HEK293 (cell line): Measurements from ENCODE around the gene HIGD1A.

Experiments
- CTCF ChIA-PET: fragments of 350-600 bp; formaldehyde crosslinking; extraction: SDS; loops from one replicate; lab custom pipeline; 2021; ENCODE audit warnings: antibody characterized with exemption; lab: Yijun Ruan, JAX
- POLR2A ChIA-PET: fragments of 300-600 bp; formaldehyde crosslinking; extraction: SDS; loops from one replicate; lab custom pipeline; 2020; ENCODE audit warnings: antibody characterized with exemption, inconsistent platforms; lab: Yijun Ruan, JAX
- H3K27ac ChIP-seq: fragments of 200-500 bp; sonication (Bioruptor generic); 2 replicates; pipeline ENCODE4 v1.5.1; 2014; ENCODE audit warnings: low read depth, low read length, control low read depth, inconsistent platforms; ENCODE audit errors: extremely low read depth
- H3K36me3 ChIP-seq, 2 experiments: fragments of 200-500 bp in 1 of 2; sonication (Bioruptor generic) in 1 of 2; 1 replicate in 1 of 2; 2 replicates in 1 of 2; pipeline ENCODE4 v1.5.1; 2014 to 2017; ENCODE audit warnings: inconsistent platforms in 2 of 2, low read length in 2 of 2; ENCODE audit not compliant: control insufficient read depth in 2 of 2, insufficient read depth in 1 of 2
- H3K4me1 ChIP-seq: fragments of 200-500 bp; sonication (Bioruptor generic); 2 replicates; pipeline ENCODE4 v1.5.1; 2014; ENCODE audit warnings: mild to moderate bottlenecking, low read length, inconsistent platforms; ENCODE audit not compliant: control insufficient read depth, insufficient read depth
- H3K4me3 ChIP-seq: 2 replicates; pipeline ENCODE4 v1.5.1; 2011; ENCODE audit warnings: low read depth, mild to moderate bottlenecking, control low read depth, low read length, moderate library complexity
- H3K9me3 ChIP-seq: fragments of 200-500 bp; sonication (Bioruptor generic); 2 replicates; pipeline ENCODE4 v1.5.1; 2014; ENCODE audit warnings: low read depth, low read length, inconsistent platforms; ENCODE audit not compliant: control insufficient read depth, insufficient read depth
- SALL2 ChIP-seq: fragments of 450-650 bp; formaldehyde crosslinking; IDR thresholded peaks from 2 replicates; pipeline ENCODE4 v1.5.0; 2017; ENCODE audit warnings: missing biosample characterization, mild to moderate bottlenecking, missing genetic modification characterization, borderline replicate concordance
- SCRT2 ChIP-seq: fragments of 450-650 bp; formaldehyde crosslinking; IDR thresholded peaks from 2 replicates; pipeline ENCODE4 v1.5.1; 2016; ENCODE audit warnings: missing biosample characterization, missing genetic modification characterization
- SP3 ChIP-seq: fragments of 450-650 bp; formaldehyde crosslinking; IDR thresholded peaks from 2 replicates; pipeline ENCODE4 v1.5.1; 2016; ENCODE audit warnings: missing biosample characterization, missing genetic modification characterization
- ZNF2 ChIP-seq: fragments of 450-650 bp; formaldehyde crosslinking; IDR thresholded peaks from 2 replicates; pipeline ENCODE4 v1.5.1; 2016; ENCODE audit warnings: missing biosample characterization, missing genetic modification characterization
- ZNF341 ChIP-seq: fragments of 450-650 bp; formaldehyde crosslinking; IDR thresholded peaks from 2 replicates; pipeline ENCODE4; 2016; ENCODE audit warnings: low read depth, missing biosample characterization, missing genetic modification characterization
- ZNF654 ChIP-seq: fragments of 450-650 bp; formaldehyde crosslinking; IDR thresholded peaks from 2 replicates; pipeline ENCODE4 v1.5.1; 2016; ENCODE audit warnings: low read depth, missing biosample characterization, missing genetic modification characterization
- ZNF677 ChIP-seq: fragments of 450-650 bp; IDR thresholded peaks from 2 replicates; pipeline ENCODE4 v1.5.0; 2018; ENCODE audit warnings: missing biosample characterization, mild to moderate bottlenecking, missing genetic modification characterization, moderate library complexity
- ZNF843 ChIP-seq: fragments of 450-650 bp; formaldehyde crosslinking; IDR thresholded peaks from 2 replicates; pipeline ENCODE4 v1.5.1; 2016; ENCODE audit warnings: missing biosample characterization, missing genetic modification characterization
- TF ChIP-seq, protein P1 (sequence below): fragments of 450-650 bp; formaldehyde crosslinking; IDR thresholded peaks from 2 replicates; pipeline ENCODE4 v1.5.1; 2017; ENCODE audit warnings: missing biosample characterization, missing genetic modification characterization
- TF ChIP-seq, protein P2 (sequence below): fragments of 450-650 bp; formaldehyde crosslinking; IDR thresholded peaks from 2 replicates; pipeline ENCODE4 v1.5.1; 2016; ENCODE audit warnings: missing biosample characterization, missing genetic modification characterization
- TF ChIP-seq, protein P3 (sequence below): fragments of 450-650 bp; formaldehyde crosslinking; IDR thresholded peaks from 2 replicates; pipeline ENCODE4 v1.5.1; 2016; ENCODE audit warnings: missing biosample characterization, missing genetic modification characterization
- TF ChIP-seq, protein P4 (sequence below): fragments of 450-650 bp; formaldehyde crosslinking; IDR thresholded peaks from 2 replicates; pipeline ENCODE4 v1.5.1; 2017; ENCODE audit warnings: missing biosample characterization, missing genetic modification characterization

HIGD1A gene

DNA sequence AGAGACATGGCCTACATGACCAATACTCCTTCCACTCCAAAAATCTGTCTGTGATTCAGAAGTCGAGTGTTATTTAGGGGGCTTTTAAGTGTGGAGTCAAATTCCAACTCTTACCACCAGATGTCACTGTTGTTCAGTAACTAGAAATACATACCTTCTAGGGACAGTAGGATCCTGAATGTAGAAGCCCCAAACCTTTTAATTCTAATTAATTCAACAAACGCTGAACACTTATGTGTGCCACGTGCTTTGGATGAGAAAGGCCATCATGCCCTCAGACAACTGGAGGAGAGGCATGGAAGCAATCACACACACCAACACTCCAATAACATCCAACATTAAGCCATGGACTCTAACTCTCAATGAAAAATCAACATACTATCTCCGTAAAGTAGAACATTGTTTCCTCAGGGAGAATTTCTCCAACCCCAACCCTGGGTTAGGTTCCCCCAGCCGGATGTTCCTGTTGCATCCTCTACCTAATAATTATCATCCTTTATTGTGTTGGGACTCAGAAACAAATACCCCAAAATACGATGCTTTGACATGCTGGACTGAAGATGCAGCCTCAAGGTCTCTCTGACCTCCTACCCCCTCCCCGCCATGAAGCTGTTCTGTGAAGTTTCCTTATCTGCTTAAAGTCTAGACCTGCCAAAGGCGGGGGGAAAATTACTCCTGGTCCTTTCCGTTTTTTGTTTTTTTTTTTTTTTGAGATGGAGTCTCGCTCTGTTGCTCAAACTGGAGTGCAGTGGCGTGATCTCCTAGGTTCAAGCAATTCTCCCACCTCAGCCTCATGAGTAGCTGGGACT lies 23.2 kb downstream of the HIGD1A start:
- H3K27ac ChIP-seq: no peak overlapping the region
- CTCF ChIA-PET: interaction anchor here (0.6 to 4.7 kb wide), 8 partner anchors 9 to 376 kb away, joined by 3 to 48 read pairs (median 4); no protein-coding TSS in a partner anchor
- TF ChIP-seq, protein P1, sequence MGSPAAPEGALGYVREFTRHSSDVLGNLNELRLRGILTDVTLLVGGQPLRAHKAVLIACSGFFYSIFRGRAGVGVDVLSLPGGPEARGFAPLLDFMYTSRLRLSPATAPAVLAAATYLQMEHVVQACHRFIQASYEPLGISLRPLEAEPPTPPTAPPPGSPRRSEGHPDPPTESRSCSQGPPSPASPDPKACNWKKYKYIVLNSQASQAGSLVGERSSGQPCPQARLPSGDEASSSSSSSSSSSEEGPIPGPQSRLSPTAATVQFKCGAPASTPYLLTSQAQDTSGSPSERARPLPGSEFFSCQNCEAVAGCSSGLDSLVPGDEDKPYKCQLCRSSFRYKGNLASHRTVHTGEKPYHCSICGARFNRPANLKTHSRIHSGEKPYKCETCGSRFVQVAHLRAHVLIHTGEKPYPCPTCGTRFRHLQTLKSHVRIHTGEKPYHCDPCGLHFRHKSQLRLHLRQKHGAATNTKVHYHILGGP (tag by site-specific recombination): 0 out of 2 replicates have a peak, but pooled peaks have one; percentile 21
- TF ChIP-seq, protein P2, sequence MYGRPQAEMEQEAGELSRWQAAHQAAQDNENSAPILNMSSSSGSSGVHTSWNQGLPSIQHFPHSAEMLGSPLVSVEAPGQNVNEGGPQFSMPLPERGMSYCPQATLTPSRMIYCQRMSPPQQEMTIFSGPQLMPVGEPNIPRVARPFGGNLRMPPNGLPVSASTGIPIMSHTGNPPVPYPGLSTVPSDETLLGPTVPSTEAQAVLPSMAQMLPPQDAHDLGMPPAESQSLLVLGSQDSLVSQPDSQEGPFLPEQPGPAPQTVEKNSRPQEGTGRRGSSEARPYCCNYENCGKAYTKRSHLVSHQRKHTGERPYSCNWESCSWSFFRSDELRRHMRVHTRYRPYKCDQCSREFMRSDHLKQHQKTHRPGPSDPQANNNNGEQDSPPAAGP (tag by site-specific recombination): no peak
- TF ChIP-seq, protein P3, sequence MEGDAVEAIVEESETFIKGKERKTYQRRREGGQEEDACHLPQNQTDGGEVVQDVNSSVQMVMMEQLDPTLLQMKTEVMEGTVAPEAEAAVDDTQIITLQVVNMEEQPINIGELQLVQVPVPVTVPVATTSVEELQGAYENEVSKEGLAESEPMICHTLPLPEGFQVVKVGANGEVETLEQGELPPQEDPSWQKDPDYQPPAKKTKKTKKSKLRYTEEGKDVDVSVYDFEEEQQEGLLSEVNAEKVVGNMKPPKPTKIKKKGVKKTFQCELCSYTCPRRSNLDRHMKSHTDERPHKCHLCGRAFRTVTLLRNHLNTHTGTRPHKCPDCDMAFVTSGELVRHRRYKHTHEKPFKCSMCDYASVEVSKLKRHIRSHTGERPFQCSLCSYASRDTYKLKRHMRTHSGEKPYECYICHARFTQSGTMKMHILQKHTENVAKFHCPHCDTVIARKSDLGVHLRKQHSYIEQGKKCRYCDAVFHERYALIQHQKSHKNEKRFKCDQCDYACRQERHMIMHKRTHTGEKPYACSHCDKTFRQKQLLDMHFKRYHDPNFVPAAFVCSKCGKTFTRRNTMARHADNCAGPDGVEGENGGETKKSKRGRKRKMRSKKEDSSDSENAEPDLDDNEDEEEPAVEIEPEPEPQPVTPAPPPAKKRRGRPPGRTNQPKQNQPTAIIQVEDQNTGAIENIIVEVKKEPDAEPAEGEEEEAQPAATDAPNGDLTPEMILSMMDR (tag by site-specific recombination): peak; percentile 44; the same call in 1 of the 2 replicates
- TF ChIP-seq ZNF654 (peak; percentile 68), ZNF2 (tag by site-specific recombination) (peak; percentile 24; the same call in 1 of the 2 replicates)
- no peaks in the 10 kb centered on the region for H3K9me3 ChIP-seq
- H3K4me3 ChIP-seq: no peak overlapping the region
- POLR2A ChIA-PET: interaction anchor here (0.6 to 0.7 kb wide), 2 partner anchors 49 to 71 kb away, joined by 3 to 4 read pairs; no protein-coding TSS in a partner anchor
- peaks cover 4 to 38% of the 10 kb centered on the region in 2 experiments; a peak in 2 of 3 replicates for H3K36me3 ChIP-seq
- no peaks in the 10 kb centered on the region for H3K4me1 ChIP-seq

DNA sequence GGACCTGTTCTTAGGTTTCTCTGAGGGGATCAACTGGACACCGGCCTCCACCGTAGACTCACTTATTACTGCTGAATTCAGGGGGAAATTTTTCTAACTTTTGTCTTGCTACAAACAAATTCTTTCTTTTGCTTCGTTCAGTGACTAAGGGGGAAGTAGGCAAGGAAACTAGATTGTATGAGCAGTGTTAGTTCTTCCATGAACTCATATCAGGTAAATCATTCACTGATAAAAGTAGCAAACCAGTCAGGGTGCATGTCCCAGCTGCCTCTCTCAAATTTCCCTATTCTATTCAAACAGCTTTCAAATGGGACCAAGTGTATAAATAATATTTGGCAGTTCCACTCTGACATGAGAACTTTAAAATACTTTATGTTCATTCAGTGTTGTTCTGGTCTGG lies 23.9 kb downstream of the HIGD1A start:
- no peaks in the 10 kb centered on the region for H3K9me3 ChIP-seq
- H3K4me3 ChIP-seq: no peak overlapping the region
- ChIA-PET CTCF (interaction anchor here (0.7 to 4.7 kb wide), 15 partner anchors 10 to 199 kb away, joined by 3 to 48 read pairs (median 4); no protein-coding TSS in a partner anchor), POLR2A (no interaction called here)
- TF ChIP-seq, protein P4, sequence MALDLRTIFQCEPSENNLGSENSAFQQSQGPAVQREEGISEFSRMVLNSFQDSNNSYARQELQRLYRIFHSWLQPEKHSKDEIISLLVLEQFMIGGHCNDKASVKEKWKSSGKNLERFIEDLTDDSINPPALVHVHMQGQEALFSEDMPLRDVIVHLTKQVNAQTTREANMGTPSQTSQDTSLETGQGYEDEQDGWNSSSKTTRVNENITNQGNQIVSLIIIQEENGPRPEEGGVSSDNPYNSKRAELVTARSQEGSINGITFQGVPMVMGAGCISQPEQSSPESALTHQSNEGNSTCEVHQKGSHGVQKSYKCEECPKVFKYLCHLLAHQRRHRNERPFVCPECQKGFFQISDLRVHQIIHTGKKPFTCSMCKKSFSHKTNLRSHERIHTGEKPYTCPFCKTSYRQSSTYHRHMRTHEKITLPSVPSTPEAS (tag by site-specific recombination): no peak
- H3K4me1 ChIP-seq: no peaks in the 10 kb centered on the region
- H3K27ac ChIP-seq: no peak overlapping the region
- peaks cover 0 to 31% of the 10 kb centered on the region in 2 experiments; a peak in 2 of 3 replicates for H3K36me3 ChIP-seq

DNA sequence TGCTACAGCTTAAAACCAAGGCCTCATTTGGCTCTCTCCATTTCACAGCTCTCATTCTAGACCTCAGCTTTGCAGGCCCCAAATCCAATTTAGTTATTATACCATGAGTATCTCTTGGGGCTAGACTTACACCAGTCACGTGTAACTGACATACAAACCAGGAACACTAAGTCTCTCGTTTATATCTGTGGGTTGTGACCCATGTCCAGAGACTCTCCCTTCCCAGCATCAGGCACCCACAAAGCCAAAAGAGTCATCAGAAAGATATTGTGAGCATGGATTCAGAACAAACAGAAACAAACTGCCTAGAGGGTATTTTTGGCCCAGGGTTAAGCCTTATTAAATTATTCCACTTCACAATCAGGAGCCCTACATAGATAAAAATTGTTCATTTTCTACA lies 25.6 kb downstream of the HIGD1A start:
- no peaks in the 10 kb centered on the region for H3K4me1 ChIP-seq
- no peak overlapping the region for H3K27ac ChIP-seq

DNA sequence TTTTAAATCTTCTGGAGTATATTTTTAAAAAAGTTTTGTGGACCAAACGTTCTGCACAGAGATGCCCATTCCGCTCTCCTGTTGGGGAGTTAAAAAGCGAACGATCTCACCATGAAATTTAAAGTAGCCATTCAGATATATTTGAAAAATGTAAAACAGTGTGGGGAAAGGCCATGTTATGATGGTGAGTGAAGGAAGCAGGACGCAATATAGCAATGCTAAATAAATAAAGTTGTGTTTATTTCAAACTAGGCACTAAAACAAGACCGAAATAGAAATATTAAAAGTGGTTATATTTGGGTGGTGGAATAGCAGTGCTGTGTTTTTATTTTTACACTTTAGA lies 30.9 kb downstream of the HIGD1A start:
- Histone ChIP-seq H3K4me1 (no peaks in the 10 kb centered on the region), H3K4me3 (peak overlapping the region; percentile 27), H3K27ac (no peak overlapping the region), H3K9me3 (no peaks in the 10 kb centered on the region), H3K36me3 (no peaks in the 10 kb centered on the region)
- POLR2A ChIA-PET: no interaction called here
- TF ChIP-seq ZNF843 (tag by site-specific recombination): no peak
- TF ChIP-seq ZNF341: no peak
- no peak for TF ChIP-seq SP3 (tag by site-specific recombination)
- no peak for TF ChIP-seq ZNF677
- CTCF ChIA-PET: interaction anchor here (0.6 kb wide), 1 partner anchor 108 kb away, joined by 4 read pairs; no protein-coding TSS in a partner anchor

More for the DNA sequence above, 25.6 kb downstream of the HIGD1A start:
- POLR2A ChIA-PET: interaction anchor here (0.6 kb wide), 1 partner anchor 181 kb away, joined by 4 read pairs; no protein-coding TSS in a partner anchor
- CTCF ChIA-PET: interaction anchor here (0.8 to 4.7 kb wide), 5 partner anchors 34 to 103 kb away, joined by 4 to 48 read pairs (median 13); no protein-coding TSS in a partner anchor
- Histone ChIP-seq H3K36me3 (peaks cover 0 to 22% of the 10 kb centered on the region in 2 experiments; a peak in 2 of 3 replicates), H3K9me3 (no peaks in the 10 kb centered on the region), H3K4me3 (no peak overlapping the region)
- TF ChIP-seq SALL2 (tag by site-specific recombination): no peak
- TF ChIP-seq SCRT2 (tag by site-specific recombination): no peak
